Measurements from ENCODE around the gene NPAS3.

NPAS3 gene

GRCh38 chr14:32938719-32939253 is at the start of gene NPAS3:
Gene NPAS3, plus strand, starts transcription at chr14:32938879.
- no peak for DNase-seq

- no peak for DNase-seq
Observed at GRCh38 chr14:32896979-32897697, 41.5 kb upstream of the NPAS3 start.

- DNase-seq: no peak
Observed at GRCh38 chr14:32897698-32898064, 41.0 kb upstream of the NPAS3 start.

GRCh38 chr14:32898876-32899275 is 39.8 kb upstream of the NPAS3 start:
- DNase-seq: no peak

GRCh38 chr14:32900547-32900946 is 38.1 kb upstream of the NPAS3 start:
- no peak for DNase-seq

GRCh38 chr14:32905013-32905412 is 33.7 kb upstream of the NPAS3 start:
- no peak for DNase-seq

- no peak for DNase-seq
Observed at GRCh38 chr14:32906672-32907071, 32.0 kb upstream of the NPAS3 start.

- no peak for DNase-seq
Observed at GRCh38 chr14:32908196-32909084, 30.2 kb upstream of the NPAS3 start.

- DNase-seq: no peak
Observed at GRCh38 chr14:32913725-32914124, 25.0 kb upstream of the NPAS3 start.

GRCh38 chr14:32914391-32914790 is 24.3 kb upstream of the NPAS3 start:
- no peak for DNase-seq

- DNase-seq: no peak
Observed at GRCh38 chr14:32920696-32921276, 17.9 kb upstream of the NPAS3 start.

GRCh38 chr14:32925439-32925838 is 13.2 kb upstream of the NPAS3 start:
- DNase-seq: no peak

- DNase-seq: no peak
Observed at GRCh38 chr14:32932302-32932913, 6.3 kb upstream of the NPAS3 start.

- no peak for DNase-seq
Observed at GRCh38 chr14:32932914-32933628, 5.6 kb upstream of the NPAS3 start.

GRCh38 chr14:32933629-32934072 is 5.0 kb upstream of the NPAS3 start:
- DNase-seq: no peak

- DNase-seq: no peak
Observed at GRCh38 chr14:32934073-32934880, 4.4 kb upstream of the NPAS3 start.

- DNase-seq: no peak
Observed at GRCh38 chr14:32934881-32935633, 3.6 kb upstream of the NPAS3 start.

- DNase-seq: no peak
Observed at GRCh38 chr14:32939254-32940065, 781 bp downstream of the NPAS3 start.

GRCh38 chr14:32940066-32940651 is 1.5 kb downstream of the NPAS3 start:
- DNase-seq: no peak
